HL-60/S4 treated with retinoic acid at 250 ng/mL for 4 days and 3 days (cell line): ENCODE data around the gene STYXL2.

ENCODE experiments used
- in situ Hi-C: fragments of 300-500 bp; cut with MboI; formaldehyde crosslinking; loops from 2 replicates; pipeline ENCODE4 v1.7.0; 2022; ENCODE audit warnings: low sequenced_read_pairs

STYXL2 gene

DNA sequence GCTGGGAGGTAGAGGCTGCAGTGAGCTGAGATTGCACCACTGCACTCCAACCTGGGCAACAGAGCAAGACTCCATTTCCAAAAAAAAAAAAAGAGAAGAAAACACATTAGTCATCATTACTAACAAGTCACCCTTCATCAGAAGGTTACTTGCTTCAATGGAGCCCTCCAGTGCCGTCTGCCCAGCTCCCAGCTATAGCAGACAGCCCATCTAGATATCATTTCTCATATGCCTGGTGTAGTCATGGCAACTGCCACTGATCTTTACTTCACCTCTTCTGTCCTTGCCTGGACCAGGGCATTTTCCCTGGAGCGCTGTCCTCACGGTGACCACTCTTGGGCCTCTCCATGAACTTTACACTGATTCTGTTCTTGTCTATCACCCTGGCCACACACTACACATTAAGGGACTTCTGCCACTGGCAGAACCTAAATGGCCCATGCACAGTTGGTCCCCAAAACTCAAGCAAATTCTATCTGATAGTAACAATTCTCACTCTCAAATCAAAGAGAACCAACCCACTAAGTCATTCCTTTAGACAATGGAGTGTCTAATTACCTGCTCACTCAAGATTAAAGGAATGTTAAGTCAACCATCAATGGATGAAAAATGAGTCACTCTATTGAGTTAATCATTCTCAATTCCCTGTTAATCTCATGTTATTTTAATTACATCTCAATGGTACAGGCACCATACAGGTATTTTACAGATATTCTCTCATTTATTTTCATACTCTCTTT is 16.6 kb upstream of the STYXL2 start:
- in situ Hi-C loops: no loop called here

DNA sequence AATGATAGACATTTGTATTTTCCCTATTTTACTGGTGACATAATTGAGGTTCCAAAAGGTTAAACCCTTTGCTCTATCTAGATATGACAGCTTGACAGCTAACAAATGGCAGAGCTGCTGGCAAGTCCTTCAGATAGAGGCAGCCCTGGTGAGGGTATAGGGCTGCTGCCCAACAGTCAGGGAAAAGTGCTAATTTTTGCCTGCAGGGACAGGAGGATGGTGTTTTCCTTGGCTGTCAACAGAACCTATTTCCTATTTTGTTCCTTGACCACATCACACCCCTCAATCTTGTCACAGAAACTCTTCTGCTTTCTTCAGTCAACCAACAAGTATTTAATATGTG is 16.0 kb upstream of the STYXL2 start:
- in situ Hi-C loops: no loop called here

DNA sequence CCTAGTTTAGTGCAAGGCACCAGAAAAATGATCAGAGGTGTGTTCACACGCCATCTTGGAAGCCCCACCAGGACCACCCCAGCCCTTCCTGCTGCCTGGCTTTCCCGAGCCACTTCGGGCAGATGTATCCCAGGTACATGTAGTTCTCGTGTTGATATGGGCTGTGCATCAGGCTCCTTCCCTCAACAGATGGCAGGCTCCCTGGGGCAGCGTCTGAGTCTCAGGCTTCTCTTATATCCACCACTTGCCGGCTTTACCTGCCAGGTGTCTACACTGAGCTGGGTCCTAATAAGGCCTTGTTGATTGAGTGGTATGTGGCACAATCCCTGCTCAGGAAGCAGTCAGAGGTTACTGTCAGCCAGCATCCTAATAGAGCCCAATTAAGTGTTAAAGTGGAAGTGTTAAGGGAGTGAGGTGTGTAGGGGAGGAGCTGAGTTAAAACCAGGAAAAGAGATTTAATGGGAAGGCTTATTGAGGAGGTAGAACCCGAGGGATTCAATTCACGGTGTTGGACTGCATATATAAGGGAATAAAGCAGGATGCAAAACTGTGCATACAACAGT is 12.2 kb upstream of the STYXL2 start:
- in situ Hi-C loops: no loop called here

DNA sequence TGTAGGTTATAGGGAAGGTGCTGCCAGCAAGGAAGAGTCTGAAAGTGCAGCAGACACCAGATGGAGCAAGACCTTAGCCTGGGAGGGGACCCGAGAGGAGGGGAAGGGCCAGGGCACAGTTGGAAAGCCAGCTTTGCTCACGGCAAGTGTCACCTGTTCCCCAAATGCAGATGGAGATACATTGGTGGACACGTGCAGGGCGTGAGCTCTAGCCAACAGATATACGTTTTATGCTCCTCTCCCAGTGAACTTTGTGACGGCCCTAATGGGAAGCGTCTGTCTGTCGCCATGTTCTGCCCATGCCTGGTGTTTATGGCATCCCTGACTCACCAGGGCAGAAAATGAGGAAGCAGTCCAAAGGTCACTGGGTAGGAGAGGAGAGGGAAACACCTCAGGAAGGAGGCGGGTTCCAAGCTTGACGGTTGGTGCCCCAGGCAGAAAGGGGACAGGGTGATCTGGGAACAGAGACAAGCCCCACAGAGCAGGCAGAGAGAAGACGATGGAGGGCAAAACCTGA is 11.3 kb upstream of the STYXL2 start:
- in situ Hi-C loops: no loop called here

DNA sequence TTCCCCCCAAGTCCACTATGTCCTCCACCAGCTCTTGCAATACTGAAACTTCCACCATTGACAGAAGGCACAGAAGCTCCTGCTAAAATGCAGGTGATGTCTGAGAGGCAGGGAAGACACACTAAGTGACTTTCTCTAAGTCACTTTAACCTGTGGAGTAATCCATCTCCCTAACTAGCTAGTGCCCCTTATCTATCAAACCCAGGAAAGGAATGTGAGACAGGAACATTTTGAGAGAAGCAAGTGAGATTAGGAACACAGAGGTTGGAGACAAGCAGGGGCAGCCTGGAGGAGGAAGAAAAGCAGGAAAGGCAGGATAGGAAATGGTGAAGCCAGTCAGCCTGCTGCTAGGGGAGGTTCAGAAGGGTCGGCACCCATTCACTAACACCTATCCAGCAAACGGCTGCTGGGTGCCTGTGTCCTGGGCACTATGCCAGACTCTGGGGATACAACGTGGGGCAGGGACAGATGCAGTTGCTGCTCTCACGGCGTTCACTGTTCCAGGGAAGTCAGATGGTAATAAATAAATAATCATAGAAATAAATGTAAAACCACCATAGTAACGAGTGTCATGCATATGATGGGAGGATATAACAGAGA is 10.7 kb upstream of the STYXL2 start:
- in situ Hi-C loops: no loop called here

GRCh38 chr1:167083871-167084270 is 10.0 kb upstream of the STYXL2 start:
- in situ Hi-C loops: no loop called here

DNA sequence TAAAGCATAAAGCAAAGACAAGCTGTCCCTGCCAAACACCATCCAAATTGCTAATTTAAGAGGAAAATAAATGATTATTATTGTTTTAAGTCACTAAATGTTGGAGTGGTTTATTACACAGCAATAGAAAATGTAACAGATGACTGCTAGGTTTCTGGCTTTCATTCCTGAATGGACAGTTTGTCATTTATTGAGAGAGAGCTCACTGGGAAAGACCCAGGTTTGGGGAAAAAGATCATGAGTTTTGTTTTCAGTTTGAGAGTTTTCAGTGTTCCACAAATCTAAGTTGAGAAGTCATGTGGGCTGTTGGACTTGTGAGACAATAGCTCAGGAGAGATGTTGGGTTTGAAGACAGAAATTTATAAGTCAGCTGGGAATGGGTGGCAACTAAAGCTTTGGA is 9.1 kb upstream of the STYXL2 start:
- in situ Hi-C loops: no loop called here

- in situ Hi-C loops: no loop called here
Observed at GRCh38 chr1:167086033-167086432, 7.8 kb upstream of the STYXL2 start.

GRCh38 chr1:167086768-167087167 is 7.1 kb upstream of the STYXL2 start:
- in situ Hi-C loops: no loop called here

GRCh38 chr1:167088746-167089417 is 5.0 kb upstream of the STYXL2 start:
- in situ Hi-C loops: no loop called here

- in situ Hi-C loops: no loop called here
Observed at GRCh38 chr1:167089939-167090313, 3.9 kb upstream of the STYXL2 start.

- in situ Hi-C loops: no loop called here
Observed at GRCh38 chr1:167090314-167090942, 3.4 kb upstream of the STYXL2 start, which contains the start of gene GPA33. GPA33 (minus strand) TSS chr1:167090377; CDS start chr1:167090287, 90 bp downstream.

DNA sequence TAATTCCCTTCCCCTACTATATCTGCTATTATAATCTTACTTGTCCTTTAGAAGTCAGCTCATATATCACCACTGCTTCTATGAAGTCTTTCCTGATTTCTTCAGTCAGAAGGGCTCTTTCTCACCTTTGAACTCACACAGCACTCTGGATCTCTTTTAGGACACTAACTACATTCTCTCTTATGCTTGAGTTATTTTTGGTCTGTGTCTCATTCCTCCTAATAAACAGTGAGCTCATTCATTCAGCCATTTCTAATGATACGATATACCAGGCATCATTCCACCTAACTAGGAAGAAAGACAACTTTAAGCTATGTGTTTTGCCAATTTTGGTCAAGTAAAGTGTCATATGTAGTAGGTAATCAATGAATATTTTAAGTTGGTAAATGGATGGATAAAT is 1.2 kb upstream of the STYXL2 start:
- in situ Hi-C loops: no loop called here

DNA sequence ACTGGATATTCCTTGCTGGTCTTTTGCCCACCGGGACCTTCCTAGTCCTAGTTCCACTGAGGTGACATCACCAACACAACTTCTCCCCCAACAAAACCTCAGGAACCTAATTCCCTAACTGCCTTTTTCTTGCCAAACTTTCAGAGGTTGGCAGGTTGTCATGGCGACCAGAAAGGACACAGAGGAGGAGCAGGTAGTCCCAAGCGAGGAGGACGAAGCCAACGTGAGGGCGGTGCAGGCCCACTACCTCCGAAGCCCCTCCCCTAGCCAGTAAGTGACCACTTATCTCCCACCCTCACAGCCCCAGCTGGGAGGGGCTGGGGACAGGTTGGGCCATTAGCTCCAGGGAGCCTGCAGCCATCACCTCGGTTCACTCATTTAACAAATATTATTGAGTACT is 815 bp downstream of the STYXL2 start:
- in situ Hi-C loops: no loop called here

GRCh38 chr1:167095368-167095767 is 1.5 kb downstream of the STYXL2 start:
- in situ Hi-C loops: no loop called here

- in situ Hi-C loops: no loop called here
Observed at GRCh38 chr1:167099851-167100250, 6.0 kb downstream of the STYXL2 start.

DNA sequence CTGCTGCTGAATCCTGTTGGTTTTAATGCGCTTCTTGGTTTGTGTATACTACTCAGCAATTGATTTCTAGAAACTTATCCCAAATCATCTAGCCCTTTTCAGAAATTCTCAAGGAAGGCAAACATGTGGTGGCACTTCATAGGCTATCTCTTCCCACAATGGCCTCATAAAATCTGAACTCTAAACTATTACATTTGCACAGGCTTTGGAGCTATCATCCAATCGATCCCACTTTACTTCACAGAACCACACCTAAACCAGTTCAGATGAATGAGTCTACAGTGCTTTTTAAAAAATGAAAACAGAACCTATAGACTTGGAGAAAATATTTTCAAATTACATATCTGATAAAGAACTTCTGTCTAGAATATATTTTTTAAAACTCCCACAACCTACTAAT is 6.9 kb downstream of the STYXL2 start:
- in situ Hi-C loops: no loop called here

- in situ Hi-C loops: no loop called here
Observed at GRCh38 chr1:167101754-167102153, 7.9 kb downstream of the STYXL2 start.

GRCh38 chr1:167102906-167103573 is 9.2 kb downstream of the STYXL2 start:
- in situ Hi-C loops: no loop called here

DNA sequence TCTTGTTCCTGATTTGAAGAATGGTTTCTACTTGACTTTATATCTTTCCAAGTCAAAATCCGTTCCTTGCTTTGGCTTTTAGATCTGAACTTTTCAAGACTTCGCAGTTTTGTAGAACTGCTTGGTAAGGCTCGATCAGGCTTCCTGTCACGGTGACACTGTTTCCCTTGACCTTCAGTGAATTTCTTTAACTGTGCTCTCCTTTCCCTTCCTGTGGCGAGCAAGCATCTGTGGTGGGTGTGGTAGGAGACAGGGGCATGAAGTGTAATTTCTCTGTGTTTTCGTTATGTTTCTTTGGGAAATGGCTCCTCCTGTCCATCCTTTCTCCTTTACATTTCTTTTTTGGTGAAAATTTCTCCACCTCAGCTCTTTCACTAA is 10.4 kb downstream of the STYXL2 start:
- in situ Hi-C loops: no loop called here
